ENCODE measurements around the gene EPC2. TPM values are rescaled to one million over a fixed set of nuclear protein-coding genes. Genes with fewer than 3 reads are reported as not detected.

Gene EPC2
- total and polyA plus RNA-seq, 10 of the 15 experiments (the other 5 are each of a cell fraction or from before 2014, with no cell fraction given), result 2.0 to 16.5 (median 10.8) TPM

DNA sequence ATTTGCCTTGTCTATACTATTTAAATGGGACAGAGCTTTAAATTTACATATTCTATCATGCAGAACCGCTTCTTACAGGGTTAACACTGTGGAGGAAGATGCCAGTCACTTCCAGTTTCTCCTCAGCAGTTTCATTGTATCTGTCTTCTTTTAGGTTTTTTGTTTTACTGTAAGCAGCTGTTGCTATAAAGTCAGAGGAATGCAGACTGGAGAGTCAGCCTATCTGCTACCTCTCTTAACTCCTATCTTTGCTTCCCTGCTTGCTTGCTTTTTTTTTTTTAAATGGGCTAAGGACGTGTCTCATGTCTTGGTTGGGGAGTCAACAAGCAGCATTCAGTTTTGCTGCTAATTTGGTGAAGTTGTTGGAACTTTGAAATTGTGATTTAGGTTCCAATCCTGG lies 8.9 kb downstream of the EPC2 start (continued):
- TF ChIP-seq ZNF207 (IDR thresholded peaks at IDR 0.05; ENCODE audit: borderline replicate concordance) (no peak), KAT2A (conservative IDR thresholded peaks at IDR 0.05; ENCODE audit: control insufficient read depth, low read depth, low read length) (no peak), ZNF622 (IDR thresholded peaks at IDR 0.05) (no peak), SREBF1 (IDR thresholded peaks at IDR 0.05; ENCODE audit: low read length) (0 out of 2 replicates have a peak, but pooled peaks have one; percentile 24), ZZZ3 (IDR thresholded peaks at IDR 0.05; ENCODE audit: control insufficient read depth, insufficient read length, low read depth) (no peak)
- TF ChIP-seq, protein P1, sequence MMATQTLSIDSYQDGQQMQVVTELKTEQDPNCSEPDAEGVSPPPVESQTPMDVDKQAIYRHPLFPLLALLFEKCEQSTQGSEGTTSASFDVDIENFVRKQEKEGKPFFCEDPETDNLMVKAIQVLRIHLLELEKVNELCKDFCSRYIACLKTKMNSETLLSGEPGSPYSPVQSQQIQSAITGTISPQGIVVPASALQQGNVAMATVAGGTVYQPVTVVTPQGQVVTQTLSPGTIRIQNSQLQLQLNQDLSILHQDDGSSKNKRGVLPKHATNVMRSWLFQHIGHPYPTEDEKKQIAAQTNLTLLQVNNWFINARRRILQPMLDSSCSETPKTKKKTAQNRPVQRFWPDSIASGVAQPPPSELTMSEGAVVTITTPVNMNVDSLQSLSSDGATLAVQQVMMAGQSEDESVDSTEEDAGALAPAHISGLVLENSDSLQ (IDR thresholded peaks at IDR 0.05), result peak; percentile 66

DNA sequence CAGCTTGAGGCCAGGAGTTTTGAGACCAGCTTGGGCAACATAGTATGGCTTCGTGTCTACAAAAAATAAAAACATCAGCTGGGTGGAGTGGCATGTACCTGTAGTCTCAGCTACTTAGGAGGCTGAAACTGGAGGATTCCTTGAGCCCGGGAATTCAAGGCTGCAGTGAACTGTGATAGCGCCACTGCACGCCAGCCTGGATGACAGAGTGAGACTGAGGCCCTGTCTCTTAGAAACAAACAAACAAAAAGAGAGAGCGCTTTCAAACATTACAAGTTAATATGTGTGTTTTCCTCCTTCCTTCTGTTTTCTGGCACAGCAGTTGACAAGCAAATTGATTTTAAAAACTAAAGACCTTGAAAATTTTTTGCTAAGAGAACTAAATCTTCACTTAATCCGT lies 9.9 kb downstream of the EPC2 start:
- peaks cover 30% of the 10 kb centered on the region for H3K4me1 ChIP-seq (ENCODE audit: control insufficient read depth, insufficient read depth, low read length)
- TF ChIP-seq POLR2AphosphoS5 (IDR thresholded peaks at IDR 0.05; ENCODE audit: low read length) (no peak), GATAD2B (conservative IDR thresholded peaks at IDR 0.05; ENCODE audit: low read depth) (no peak), ZBTB40 (IDR thresholded peaks at IDR 0.05; ENCODE audit: borderline replicate concordance) (no peak), CEBPB (IDR thresholded peaks at IDR 0.05; ENCODE audit: borderline replicate concordance in 1 of 2, low read depth in 2 of 2, low read length in 2 of 2) (no peak), BMI1 (IDR thresholded peaks at IDR 0.05; ENCODE audit: borderline replicate concordance) (no peak), JUNB (IDR thresholded peaks at IDR 0.05) (no peak), LARP7 (IDR thresholded peaks at IDR 0.05) (no peak), HDGF (IDR thresholded peaks at IDR 0.05) (no peak), EED (IDR thresholded peaks at IDR 0.05; ENCODE audit: low read depth) (no peak), ZNF622 (IDR thresholded peaks at IDR 0.05) (no peak), ATF7 (IDR thresholded peaks at IDR 0.05; ENCODE audit: low read depth) (no peak)
- TF ChIP-seq, protein P2, sequence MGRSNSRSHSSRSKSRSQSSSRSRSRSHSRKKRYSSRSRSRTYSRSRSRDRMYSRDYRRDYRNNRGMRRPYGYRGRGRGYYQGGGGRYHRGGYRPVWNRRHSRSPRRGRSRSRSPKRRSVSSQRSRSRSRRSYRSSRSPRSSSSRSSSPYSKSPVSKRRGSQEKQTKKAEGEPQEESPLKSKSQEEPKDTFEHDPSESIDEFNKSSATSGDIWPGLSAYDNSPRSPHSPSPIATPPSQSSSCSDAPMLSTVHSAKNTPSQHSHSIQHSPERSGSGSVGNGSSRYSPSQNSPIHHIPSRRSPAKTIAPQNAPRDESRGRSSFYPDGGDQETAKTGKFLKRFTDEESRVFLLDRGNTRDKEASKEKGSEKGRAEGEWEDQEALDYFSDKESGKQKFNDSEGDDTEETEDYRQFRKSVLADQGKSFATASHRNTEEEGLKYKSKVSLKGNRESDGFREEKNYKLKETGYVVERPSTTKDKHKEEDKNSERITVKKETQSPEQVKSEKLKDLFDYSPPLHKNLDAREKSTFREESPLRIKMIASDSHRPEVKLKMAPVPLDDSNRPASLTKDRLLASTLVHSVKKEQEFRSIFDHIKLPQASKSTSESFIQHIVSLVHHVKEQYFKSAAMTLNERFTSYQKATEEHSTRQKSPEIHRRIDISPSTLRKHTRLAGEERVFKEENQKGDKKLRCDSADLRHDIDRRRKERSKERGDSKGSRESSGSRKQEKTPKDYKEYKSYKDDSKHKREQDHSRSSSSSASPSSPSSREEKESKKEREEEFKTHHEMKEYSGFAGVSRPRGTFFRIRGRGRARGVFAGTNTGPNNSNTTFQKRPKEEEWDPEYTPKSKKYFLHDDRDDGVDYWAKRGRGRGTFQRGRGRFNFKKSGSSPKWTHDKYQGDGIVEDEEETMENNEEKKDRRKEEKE (IDR thresholded peaks at IDR 0.05), result no peak

More for the DNA sequence above, 9.9 kb downstream of the EPC2 start:
- Histone ChIP-seq H3K9me3 (replicated peaks; ENCODE audit: control insufficient read depth, insufficient read depth, low read length) (no peaks in the 10 kb centered on the region), H3K36me3 (ENCODE audit: control insufficient read depth in 2 of 2, insufficient read depth in 2 of 2, low read length in 1 of 2) (no peaks in the 10 kb centered on the region), H3K27ac (ENCODE audit: control insufficient read depth, insufficient read depth) (no peak overlapping the region), H3K4me3 (no peak overlapping the region), H3K27me3 (replicated peaks in 1 of 2; ENCODE audit: control insufficient read depth in 2 of 2, insufficient read depth in 2 of 2, low read length in 1 of 2) (no peaks in the 10 kb centered on the region), H3K4me2 (ENCODE audit: control insufficient read depth, insufficient read depth) (no peak overlapping the region), H3K79me2 (ENCODE audit: control insufficient read depth, insufficient read depth, low read length) (peaks cover 94% of the 10 kb centered on the region), H4K20me1 (ENCODE audit: control insufficient read depth, insufficient read depth) (peaks cover 2% of the 10 kb centered on the region; the same call in 1 of the 2 replicates), H2AFZ (ENCODE audit: control insufficient read depth, low read depth, low read length) (no peak overlapping the region), H3K9ac (ENCODE audit: control insufficient read depth, insufficient read depth, low read length) (no peak overlapping the region)
- WGBS (ENCODE audit: insufficient coverage, insufficient replicate concordance, low lambda C conversion rate, missing lambda C conversion rate), result 97% methylated on average over 6 of the region's 6 CpGs
- CTCF ChIA-PET, result no interaction called here
- DNase-seq (ENCODE audit: low read depth, low spot score), result no peak
- POLR2A ChIA-PET, result interaction anchor here (0.5 kb wide), 1 partner anchor 14 kb away, joined by 3 read pairs; no protein-coding TSS in a partner anchor
- in situ Hi-C loops (cut with MboI) (no loop called here), intact Hi-C loops (cut with micrococcal nuclease; ENCODE audit: unreplicated experiment) (no loop called here)
- no peak for ATAC-seq
- SMC1A ChIA-PET (ENCODE audit: uncharacterized antibody, unreplicated experiment), result interaction anchor here (1.1 kb wide), 1 partner anchor 11 kb away, joined by 3 read pairs; no protein-coding TSS in a partner anchor
- FAIRE-seq, result no peak
- RAD21 ChIA-PET (ENCODE audit: unreplicated experiment), result interaction anchor here (1.8 kb wide), 1 partner anchor 145 kb away, joined by 3 read pairs; no protein-coding TSS in a partner anchor
- BruUV-seq (replicated peaks), result no TSS peak
